GM12878 (cell line): ENCODE data around the gene PAN3. TPM values are rescaled to one million over a fixed set of nuclear protein-coding genes. Genes with fewer than 3 reads are reported as not detected.

Experiments
- BHLHE40 ChIP-seq, 2 experiments: fragments of 450-650 bp in 1 of 2; IDR thresholded peaks; 2 replicates each; pipeline ENCODE4 v1.6.1; 2011 to 2017; ENCODE audit warnings: low read depth in 2 of 2, borderline replicate concordance in 1 of 2, improper control_type of control experiment in 1 of 2, low read length in 1 of 2, mild to moderate bottlenecking in 1 of 2
- CHD4 ChIP-seq: fragments of 200-600 bp; sonication (generic); IDR thresholded peaks from 2 replicates; pipeline ENCODE4 v1.6.1; 2016; ENCODE audit warnings: mild to moderate bottlenecking
- HDGF ChIP-seq: fragments of 450-650 bp; IDR thresholded peaks from 2 replicates; pipeline ENCODE4 v1.6.1; 2016; ENCODE audit warnings: antibody characterized with exemption
- IKZF1 ChIP-seq: fragments of 450-650 bp; conservative IDR thresholded peaks from 2 replicates; pipeline ENCODE4 v1.6.1; 2017; ENCODE audit warnings: antibody characterized with exemption, mild to moderate bottlenecking
- KDM1A ChIP-seq: fragments of 200-600 bp; sonication (generic); IDR thresholded peaks from 2 replicates; pipeline ENCODE4 v1.6.1; 2016; ENCODE audit warnings: borderline replicate concordance
- MLLT1 ChIP-seq: fragments of 450-650 bp; IDR thresholded peaks from 2 replicates; pipeline ENCODE4 v1.6.1; 2016; ENCODE audit warnings: mild to moderate bottlenecking
- MYB ChIP-seq: fragments of 150-350 bp; IDR thresholded peaks from 2 replicates; pipeline ENCODE4 v1.6.1; 2014; ENCODE audit warnings: mild to moderate bottlenecking, low read depth, low read length, borderline replicate concordance
- RUNX3 ChIP-seq: IDR thresholded peaks from 2 replicates; pipeline ENCODE4 v1.6.1; 2012; ENCODE audit warnings: low read length, inconsistent platforms
- SMAD1 ChIP-seq: fragments of 450-650 bp; IDR thresholded peaks from 2 replicates; pipeline ENCODE4 v1.6.1; 2018; ENCODE audit warnings: mild to moderate bottlenecking, low read depth; ENCODE audit not compliant: partially characterized antibody
- SMAD5 ChIP-seq: IDR thresholded peaks from 2 replicates; pipeline ENCODE4 v1.6.1; 2016; ENCODE audit warnings: antibody characterized with exemption, low read depth
- SUPT20H ChIP-seq: IDR thresholded peaks from 2 replicates; pipeline ENCODE4 v1.6.1; 2011; ENCODE audit warnings: low read depth, mild to moderate bottlenecking, low read length, moderate library complexity, borderline replicate concordance; ENCODE audit not compliant: control insufficient read depth
- TCF12 ChIP-seq: IDR thresholded peaks from 2 replicates; pipeline ENCODE4 v1.6.1; 2011; ENCODE audit warnings: low read depth, mild to moderate bottlenecking, low read length
- YY1 ChIP-seq: IDR thresholded peaks from 2 replicates; pipeline ENCODE4 v1.6.1; 2011; ENCODE audit warnings: low read depth, mild to moderate bottlenecking, low read length
- ZNF274 ChIP-seq: IDR thresholded peaks from one replicate; pipeline ENCODE4 v1.8.0; 2011; ENCODE audit not compliant: insufficient read length, insufficient read depth
- polyA plus RNA-seq, 11 experiments: library from polyadenylated mRNA; depleted of rRNA in 4 of 11; unstranded in 6 of 11; stranded (reverse) in 5 of 11; fragments of >200 nt; fragmentation: Nextera tagmentation in 4 of 11; fragmentation: Illumina TruSeq in 1 of 11; extraction: Ambion mirVana in 4 of 11; extraction: Trizol in 1 of 11; gene quantifications; 1 replicate in 1 of 11; 2 replicates in 10 of 11; pipeline versions ENCODE4 v1.2.1 to v1.2.3, GENCODE V29; 2011 to 2016; ENCODE audit warnings: inconsistent platforms in 2 of 11, missing spikeins in 2 of 11, low read depth in 1 of 11
- total RNA-seq, 4 experiments: library from RNA; depleted of rRNA in 3 of 4; stranded (reverse); fragments of >200 nt in 3 of 4; fragmentation: Illumina TruSeq in 1 of 4; extraction: Trizol in 1 of 4; gene quantifications; 2 replicates each; pipeline versions ENCODE4 v1.2.1 to v1.2.3, GENCODE V29; 2013 to 2021
- TF ChIP-seq, protein P1 (sequence below): fragments of 450-650 bp; IDR thresholded peaks from 2 replicates; pipeline ENCODE4 v1.6.1; 2017; ENCODE audit warnings: mild to moderate bottlenecking, moderate library complexity

Gene PAN3
- total and polyA plus RNA-seq, 10 of the 15 experiments (the other 5 are each of a cell fraction or from before 2014, with no cell fraction given) = 13.0 to 33.3 (median 19.9) TPM

- TF ChIP-seq, protein P1, sequence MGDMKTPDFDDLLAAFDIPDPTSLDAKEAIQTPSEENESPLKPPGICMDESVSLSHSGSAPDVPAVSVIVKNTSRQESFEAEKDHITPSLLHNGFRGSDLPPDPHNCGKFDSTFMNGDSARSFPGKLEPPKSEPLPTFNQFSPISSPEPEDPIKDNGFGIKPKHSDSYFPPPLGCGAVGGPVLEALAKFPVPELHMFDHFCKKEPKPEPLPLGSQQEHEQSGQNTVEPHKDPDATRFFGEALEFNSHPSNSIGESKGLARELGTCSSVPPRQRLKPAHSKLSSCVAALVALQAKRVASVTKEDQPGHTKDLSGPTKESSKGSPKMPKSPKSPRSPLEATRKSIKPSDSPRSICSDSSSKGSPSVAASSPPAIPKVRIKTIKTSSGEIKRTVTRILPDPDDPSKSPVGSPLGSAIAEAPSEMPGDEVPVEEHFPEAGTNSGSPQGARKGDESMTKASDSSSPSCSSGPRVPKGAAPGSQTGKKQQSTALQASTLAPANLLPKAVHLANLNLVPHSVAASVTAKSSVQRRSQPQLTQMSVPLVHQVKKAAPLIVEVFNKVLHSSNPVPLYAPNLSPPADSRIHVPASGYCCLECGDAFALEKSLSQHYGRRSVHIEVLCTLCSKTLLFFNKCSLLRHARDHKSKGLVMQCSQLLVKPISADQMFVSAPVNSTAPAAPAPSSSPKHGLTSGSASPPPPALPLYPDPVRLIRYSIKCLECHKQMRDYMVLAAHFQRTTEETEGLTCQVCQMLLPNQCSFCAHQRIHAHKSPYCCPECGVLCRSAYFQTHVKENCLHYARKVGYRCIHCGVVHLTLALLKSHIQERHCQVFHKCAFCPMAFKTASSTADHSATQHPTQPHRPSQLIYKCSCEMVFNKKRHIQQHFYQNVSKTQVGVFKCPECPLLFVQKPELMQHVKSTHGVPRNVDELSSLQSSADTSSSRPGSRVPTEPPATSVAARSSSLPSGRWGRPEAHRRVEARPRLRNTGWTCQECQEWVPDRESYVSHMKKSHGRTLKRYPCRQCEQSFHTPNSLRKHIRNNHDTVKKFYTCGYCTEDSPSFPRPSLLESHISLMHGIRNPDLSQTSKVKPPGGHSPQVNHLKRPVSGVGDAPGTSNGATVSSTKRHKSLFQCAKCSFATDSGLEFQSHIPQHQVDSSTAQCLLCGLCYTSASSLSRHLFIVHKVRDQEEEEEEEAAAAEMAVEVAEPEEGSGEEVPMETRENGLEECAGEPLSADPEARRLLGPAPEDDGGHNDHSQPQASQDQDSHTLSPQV = no peak
- TF ChIP-seq BHLHE40 (IDR thresholded peaks at IDR 0.05; ENCODE audit: borderline replicate concordance in 1 of 2, low read depth in 2 of 2, low read length in 1 of 2) (peak; percentile 85 to 94), CHD4 (no peak), IKZF1 (peak; percentile 72), HDGF (no peak), MYB (no peak), SUPT20H (no peak), ZNF274 (no peak), SMAD1 (no peak), RUNX3 (peak; percentile 59), KDM1A (no peak), MLLT1 (0 out of 2 replicates have a peak, but pooled peaks have one; percentile 22), YY1 (no peak), TCF12 (no peak), SMAD5 (no peak)
These were observed 144.1 kb downstream of the PAN3 start (continued) for GRCh38 chr13:28282451-28282850.
